Panc1 (cell line): Measurements from ENCODE around the gene CGNL1.

Experiments
- POLR2AphosphoS5 ChIP-seq: IDR thresholded peaks from 2 replicates; pipeline ENCODE4 v1.6.1; 2012; ENCODE audit warnings: mild to moderate bottlenecking, low read depth, low read length, moderate library complexity
- REST ChIP-seq, 2 experiments: IDR thresholded peaks; 2 replicates each; pipeline ENCODE4 v1.6.1; 2011 to 2012; ENCODE audit warnings: low read depth in 2 of 2, control low read depth in 1 of 2, low read length in 1 of 2, mild to moderate bottlenecking in 1 of 2, moderate library complexity in 1 of 2; ENCODE audit not compliant: insufficient read depth in 1 of 2
- SIN3A ChIP-seq: IDR thresholded peaks from 2 replicates; pipeline ENCODE4 v1.6.1; 2012; ENCODE audit warnings: low read depth, mild to moderate bottlenecking, low read length, moderate library complexity, borderline replicate concordance; ENCODE audit not compliant: insufficient read depth
- TCF7L2 ChIP-seq: IDR thresholded peaks from 2 replicates; pipeline ENCODE4 v1.6.1; 2011; ENCODE audit warnings: mild to moderate bottlenecking, low read depth, low read length, inconsistent platforms
- TF ChIP-seq, protein P1 (sequence below): fragments of 450-650 bp; IDR thresholded peaks from 2 replicates; pipeline ENCODE4 v1.5.1; 2017; ENCODE audit warnings: mild to moderate bottlenecking

DNA sequence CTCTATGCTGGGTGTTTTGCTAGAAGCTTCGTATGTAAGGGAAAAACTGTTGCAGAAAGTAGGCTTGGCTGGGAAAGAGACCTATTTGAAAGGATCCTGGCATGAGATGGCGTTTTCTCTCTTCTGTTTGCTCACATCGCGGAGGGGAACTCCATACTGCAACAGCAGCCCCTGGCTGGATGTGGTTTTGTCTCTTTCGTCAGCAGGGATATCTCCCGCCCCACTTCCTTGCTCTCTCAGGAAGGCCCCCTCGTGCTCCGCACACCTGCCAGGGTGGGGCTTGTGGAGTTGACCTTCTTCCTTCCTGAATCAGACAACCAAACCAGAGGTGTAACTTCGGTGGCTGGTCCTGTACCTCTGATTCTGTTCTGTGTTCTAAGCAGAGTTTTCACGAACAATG, 189.0 kb downstream of the CGNL1 start:
- TF ChIP-seq, protein P1, sequence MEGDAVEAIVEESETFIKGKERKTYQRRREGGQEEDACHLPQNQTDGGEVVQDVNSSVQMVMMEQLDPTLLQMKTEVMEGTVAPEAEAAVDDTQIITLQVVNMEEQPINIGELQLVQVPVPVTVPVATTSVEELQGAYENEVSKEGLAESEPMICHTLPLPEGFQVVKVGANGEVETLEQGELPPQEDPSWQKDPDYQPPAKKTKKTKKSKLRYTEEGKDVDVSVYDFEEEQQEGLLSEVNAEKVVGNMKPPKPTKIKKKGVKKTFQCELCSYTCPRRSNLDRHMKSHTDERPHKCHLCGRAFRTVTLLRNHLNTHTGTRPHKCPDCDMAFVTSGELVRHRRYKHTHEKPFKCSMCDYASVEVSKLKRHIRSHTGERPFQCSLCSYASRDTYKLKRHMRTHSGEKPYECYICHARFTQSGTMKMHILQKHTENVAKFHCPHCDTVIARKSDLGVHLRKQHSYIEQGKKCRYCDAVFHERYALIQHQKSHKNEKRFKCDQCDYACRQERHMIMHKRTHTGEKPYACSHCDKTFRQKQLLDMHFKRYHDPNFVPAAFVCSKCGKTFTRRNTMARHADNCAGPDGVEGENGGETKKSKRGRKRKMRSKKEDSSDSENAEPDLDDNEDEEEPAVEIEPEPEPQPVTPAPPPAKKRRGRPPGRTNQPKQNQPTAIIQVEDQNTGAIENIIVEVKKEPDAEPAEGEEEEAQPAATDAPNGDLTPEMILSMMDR = no peak
- TF ChIP-seq POLR2AphosphoS5 = no peak
- TF ChIP-seq SIN3A = no peak
- TF ChIP-seq REST (IDR thresholded peaks at IDR 0.05; ENCODE audit: insufficient read depth in 1 of 2, low read depth in 2 of 2, low read length in 1 of 2) = no peak
- no peak for TF ChIP-seq TCF7L2
